Stimulated activated CD8-positive, alpha-beta memory T cell treated with anti-CD3 and anti-CD28 coated beads, Interleukin-4, amount 100 ng/mL, for 24 hours (primary cell): Measurements from ENCODE around the gene DMPK.

ENCODE experiments used
- DNase-seq: peaks from one replicate; pipeline ENCODE4 v3.0.0-alpha.2; 2020; ENCODE audit warnings: low read depth

The DMPK gene, protein sequence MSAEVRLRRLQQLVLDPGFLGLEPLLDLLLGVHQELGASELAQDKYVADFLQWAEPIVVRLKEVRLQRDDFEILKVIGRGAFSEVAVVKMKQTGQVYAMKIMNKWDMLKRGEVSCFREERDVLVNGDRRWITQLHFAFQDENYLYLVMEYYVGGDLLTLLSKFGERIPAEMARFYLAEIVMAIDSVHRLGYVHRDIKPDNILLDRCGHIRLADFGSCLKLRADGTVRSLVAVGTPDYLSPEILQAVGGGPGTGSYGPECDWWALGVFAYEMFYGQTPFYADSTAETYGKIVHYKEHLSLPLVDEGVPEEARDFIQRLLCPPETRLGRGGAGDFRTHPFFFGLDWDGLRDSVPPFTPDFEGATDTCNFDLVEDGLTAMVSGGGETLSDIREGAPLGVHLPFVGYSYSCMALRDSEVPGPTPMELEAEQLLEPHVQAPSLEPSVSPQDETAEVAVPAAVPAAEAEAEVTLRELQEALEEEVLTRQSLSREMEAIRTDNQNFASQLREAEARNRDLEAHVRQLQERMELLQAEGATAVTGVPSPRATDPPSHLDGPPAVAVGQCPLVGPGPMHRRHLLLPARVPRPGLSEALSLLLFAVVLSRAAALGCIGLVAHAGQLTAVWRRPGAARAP

DNA sequence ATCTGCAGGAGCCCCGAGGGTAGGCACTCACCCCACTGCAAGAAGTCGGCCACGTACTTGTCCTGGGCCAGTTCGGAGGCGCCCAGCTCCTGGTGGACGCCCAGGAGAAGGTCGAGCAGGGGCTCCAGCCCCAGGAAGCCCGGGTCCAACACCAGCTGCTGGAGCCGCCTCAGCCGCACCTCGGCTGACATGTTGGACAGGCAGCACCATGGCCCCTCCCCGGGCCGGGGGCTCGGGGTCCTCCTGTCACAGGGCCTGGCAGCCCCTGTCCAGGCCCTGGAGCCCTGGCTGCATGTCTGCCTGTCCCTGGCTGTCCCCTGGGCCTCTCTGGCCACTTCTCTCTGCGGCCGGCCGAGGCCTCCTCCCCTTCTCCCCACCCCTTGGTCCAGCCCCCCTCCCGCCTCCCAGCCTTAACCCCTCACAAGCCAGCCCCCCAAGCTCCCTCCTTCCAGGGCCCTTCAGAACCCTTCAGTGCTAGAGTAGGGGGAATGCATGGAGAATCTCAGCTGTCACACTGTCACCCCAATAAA, at the start of gene DMPK:
TSS of gene DMPK (minus strand) at position 329 of the 530 bp plus-strand sequence. CDS start at position 191, 138 bp downstream.
- DNase-seq: no peak

- no peak for DNase-seq
Observed at GRCh38 chr19:45828945-45829344, 46.7 kb upstream of the DMPK start.

GRCh38 chr19:45828523-45828922, 46.2 kb upstream of the DMPK start:
- DNase-seq: no peak

DNA sequence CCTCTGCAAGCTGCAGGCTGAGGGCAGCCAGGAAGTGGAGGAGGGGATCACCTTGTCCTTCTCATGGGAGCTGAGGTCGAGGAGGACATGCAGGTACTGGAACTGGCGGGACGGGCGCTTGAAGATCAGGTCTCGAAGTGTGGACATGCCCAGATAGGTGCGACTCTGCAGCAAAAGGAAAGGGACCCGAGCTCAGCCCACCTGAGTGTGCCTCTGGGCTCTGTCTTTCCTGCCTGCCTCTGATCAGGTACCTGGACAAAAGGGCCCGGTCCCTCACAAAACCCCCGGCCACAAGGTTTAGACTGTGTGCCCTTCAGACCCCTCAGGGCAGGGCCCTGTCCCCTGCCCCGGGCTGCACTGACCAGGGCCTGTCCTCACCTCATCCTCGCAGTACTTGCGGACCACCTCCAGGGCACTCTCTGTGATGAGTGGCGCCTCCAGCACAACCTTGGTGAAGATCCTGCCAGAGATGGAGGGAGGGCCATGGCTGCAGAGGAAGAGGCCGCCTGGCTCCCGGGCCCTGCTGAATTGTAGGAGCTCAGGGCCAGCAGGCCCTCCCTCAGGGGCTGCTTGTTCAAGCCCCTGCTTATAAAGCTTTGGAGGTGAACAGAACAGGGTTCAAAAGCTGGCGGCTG, 45.3 kb upstream of the DMPK start:
- DNase-seq: no peak

DNA sequence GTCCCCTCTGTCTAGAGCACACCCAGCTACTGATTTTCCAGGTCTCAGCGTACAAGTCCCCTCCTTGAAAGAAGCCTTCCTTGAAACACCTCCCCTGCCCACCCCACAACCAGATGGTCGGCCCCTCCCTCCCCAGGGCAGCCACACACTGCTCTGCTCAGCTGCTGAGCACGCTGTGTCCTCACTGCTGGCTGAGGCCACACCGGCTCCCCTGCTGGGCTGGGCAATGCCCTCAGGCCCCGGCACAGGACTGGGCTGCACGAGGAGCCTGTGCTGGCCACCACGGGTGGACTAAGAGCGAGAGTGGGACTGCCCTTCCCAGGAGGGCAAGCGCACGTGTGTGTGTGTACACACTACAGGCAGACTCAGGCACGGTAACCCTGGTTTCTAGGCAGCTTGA, 44.6 kb upstream of the DMPK start:
- DNase-seq: no peak

DNA sequence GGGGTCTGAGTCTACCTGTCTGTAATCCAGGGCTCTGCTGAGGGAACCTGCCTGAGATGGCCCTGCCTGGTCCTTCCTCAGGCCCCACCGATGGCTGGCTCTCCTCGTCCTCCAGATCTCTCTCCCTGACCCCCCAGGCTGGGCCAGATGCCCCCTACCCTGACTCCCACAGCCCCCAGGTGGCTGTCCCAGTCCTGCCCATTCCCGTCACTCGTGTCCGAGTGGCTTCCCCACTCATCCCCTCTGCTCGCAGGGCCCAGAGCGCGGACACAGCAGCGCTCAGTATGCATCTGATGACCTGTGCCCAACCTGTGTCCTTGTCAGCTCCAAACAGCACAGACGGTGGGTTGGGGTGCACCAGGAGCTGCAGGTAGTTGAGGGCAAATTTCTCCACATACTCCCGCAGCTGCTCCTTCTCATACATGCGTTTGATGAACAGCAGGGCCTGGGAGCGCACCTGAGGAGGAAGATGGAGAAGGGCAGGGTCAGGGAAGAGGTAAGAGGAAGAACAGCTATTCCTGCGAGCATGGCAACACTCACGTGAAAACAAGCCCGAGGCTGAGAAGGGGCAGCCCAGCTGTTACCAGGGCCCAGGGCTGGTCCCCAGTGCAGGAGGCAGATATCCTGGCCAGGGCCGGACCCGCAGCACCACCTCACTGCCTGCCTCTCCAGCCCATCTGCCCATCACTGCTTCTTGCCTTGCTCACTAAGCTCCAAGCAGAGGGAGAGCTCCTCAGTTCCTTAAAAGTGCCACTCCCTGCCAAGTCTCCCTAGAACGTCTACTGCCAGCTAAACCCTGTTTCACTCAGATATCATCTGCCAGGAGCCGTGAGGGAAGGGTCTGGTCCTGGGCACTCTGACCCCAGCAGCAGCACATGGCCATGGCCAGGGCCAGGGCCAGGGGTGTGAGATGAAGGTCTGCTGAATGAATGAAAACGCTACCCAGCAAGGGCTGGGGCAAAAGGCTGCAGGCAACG, 43.9 kb upstream of the DMPK start:
- no peak for DNase-seq

DNA sequence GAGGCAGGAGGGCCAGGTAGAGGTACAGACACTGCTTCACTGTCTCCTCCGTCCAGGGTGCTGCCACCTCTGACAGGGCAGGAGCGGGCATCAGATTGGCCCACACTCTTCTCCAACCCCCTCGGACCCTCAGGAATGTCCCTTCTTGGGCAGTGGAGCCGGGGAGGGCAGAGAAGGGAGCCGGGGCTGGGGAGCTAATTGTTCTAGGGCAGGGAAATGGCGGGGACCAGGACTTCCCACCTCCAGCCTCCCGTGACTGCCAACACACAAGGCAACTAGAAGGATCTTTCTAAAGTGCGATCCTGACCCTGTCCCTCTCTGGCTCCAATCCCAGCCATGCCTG, 42.9 kb upstream of the DMPK start:
- no peak for DNase-seq

GRCh38 chr19:45824531-45825262, 42.4 kb upstream of the DMPK start:
- no peak for DNase-seq

- no peak for DNase-seq
Observed at GRCh38 chr19:45824041-45824471, 41.8 kb upstream of the DMPK start.

- no peak for DNase-seq
Observed at GRCh38 chr19:45823182-45823581, 40.9 kb upstream of the DMPK start.

DNA sequence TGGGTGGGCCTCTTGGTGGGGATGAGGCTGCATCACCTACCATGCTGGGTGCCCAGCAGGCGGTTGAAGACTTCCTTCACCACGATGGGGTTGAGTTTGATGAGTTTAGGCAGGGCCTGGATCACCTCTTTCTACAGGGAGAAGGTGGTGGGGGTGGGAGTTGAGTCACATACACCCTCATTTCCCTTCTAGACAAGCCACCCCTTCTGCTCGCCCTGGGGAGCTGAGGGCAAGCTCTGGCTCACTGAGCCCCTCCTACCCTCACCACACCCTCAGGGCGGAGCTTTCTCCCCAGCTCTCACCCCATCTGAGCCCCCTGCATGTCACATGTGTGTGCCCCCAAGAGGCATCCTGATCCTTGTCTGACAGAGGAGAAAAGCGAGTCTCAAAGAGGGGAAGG, 40.4 kb upstream of the DMPK start:
- no peak for DNase-seq

DNA sequence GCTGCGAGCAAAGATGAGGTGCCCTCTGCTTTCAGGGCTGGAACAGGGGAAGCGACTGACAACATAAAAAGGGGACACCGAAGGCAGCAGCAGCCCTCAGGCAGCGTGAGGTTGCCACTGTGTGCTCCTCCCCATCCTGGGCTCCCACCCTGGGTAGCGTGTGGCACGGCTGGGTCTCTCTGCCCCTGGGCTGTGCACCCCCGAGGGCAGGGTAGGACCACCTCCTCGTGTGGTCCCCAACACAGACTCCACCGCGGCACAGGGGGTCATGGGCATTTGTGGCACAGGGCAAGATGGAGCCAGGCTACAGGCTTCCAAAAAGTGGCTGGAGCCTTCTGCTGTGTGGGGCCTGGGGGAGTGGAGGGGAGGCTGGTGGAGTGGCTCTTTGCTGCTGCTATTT, 39.3 kb upstream of the DMPK start:
- no peak for DNase-seq

- no peak for DNase-seq
Observed at GRCh38 chr19:45821103-45821521, 38.8 kb upstream of the DMPK start.

DNA sequence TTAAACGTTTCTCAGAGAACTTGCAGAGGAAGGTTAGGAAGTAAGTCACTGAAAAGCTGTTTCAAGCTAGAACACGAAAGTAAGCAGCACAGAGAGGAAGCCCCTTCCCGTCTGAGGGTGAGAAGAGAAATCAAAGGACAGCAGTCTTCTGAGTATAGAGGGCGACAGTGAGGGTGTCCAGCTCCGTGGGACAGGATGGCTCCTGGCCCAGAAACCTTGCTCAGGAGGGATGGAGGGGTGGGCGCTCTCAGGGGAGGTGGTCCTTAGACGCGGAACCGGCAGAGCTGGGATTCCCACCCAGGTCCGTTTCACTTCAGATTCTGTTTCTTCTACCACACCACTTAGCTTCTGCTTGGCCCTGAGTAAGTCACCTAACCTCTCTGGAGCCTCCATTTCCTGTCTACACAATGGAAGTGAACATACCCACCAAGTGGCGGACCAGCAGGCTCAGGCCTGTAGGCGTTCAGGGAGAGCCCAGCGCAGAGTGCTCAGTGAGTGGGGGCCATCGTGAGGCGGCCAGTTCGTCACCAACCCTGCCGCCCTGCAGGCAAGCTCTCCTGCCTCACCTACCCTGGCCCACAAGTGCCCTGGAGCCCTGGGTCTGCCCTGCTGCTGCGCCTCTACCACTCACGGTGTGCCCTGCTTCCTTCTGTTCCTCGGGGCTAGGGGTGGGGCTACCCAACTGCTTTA, 38.3 kb upstream of the DMPK start:
- no peak for DNase-seq

DNA sequence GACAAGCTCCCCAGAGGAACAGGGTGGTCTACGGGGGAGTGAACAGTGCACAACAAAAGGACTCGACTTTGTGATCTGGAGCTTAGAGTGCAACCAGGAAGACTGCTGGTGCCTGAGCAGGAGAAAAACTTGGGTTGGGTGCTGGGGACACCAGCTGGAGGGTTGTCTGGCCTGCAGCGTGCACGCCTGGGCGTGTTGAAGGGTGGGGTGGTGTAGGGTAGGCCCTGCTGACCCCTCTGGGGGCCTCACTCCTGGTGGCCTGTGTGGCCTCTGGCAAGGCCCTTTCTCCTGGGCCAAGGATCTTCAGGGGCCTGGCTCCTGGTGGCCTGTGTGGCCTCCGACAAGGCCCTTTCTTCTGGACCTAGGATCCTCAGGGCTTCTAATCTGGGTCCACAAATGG, 37.5 kb upstream of the DMPK start:
- no peak for DNase-seq

DNA sequence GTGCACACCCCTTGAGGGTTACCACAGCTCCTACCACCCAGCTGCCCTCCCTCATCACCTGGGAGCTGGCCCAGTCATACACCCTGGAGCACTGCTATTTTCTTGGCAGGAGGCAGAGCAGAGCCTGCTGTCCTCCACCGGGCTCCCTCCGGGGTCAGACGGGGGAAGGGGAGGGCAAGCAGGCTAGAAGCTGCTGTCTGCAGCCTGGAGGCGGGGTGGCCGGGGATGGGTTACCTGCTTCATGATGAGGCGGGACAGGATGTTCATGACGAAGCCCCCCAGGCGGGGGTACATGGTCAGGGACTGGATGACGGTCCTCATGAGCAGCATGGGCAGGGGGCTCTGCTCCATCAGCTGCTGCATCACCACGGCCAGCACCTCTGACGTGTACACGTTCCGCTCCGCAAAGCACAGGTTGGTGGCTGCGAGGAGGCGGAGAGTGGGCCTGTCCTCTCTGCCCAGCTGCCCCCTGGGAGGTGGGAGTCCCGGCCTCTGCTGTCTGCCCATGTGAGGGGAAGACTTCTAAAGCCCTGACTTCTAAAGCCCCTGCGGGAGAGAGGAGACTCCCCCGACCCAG, 35.5 kb upstream of the DMPK start:
- no peak for DNase-seq

DNA sequence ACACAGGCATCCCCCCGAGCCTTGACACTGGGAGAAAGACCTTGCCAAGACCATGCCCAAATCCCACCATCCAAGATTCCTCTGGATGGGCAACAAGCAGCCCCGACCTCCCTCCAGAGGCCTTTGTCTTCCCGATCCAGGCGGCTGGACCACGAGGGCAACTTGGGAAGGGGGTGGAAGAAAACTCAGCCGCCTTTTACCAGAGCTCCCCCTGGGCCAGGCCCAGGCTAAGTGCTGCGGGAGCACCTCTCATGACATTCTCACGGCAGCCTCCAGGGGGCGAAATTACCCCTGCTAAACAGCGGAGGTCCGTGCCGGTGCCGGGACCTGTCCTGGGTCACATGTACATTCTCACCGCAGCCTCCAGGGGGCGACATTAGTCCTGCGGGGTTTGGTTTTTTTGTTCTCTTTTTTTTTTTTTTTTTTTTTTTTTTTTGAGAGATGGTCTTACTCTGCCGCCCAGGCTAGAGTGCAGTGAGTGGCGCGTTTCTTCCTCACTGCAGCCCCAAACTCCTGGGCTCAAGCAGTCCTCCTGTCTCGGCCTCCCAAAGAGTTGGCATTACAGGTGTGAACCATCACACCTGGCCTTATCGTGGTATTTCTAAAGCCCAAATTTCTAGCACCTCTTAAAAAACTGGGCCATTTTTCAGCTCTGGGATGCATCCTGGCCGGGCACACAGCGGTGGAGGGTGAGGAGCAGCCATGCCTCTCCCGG, 34.9 kb upstream of the DMPK start:
- DNase-seq: peak; percentile 96

DNA sequence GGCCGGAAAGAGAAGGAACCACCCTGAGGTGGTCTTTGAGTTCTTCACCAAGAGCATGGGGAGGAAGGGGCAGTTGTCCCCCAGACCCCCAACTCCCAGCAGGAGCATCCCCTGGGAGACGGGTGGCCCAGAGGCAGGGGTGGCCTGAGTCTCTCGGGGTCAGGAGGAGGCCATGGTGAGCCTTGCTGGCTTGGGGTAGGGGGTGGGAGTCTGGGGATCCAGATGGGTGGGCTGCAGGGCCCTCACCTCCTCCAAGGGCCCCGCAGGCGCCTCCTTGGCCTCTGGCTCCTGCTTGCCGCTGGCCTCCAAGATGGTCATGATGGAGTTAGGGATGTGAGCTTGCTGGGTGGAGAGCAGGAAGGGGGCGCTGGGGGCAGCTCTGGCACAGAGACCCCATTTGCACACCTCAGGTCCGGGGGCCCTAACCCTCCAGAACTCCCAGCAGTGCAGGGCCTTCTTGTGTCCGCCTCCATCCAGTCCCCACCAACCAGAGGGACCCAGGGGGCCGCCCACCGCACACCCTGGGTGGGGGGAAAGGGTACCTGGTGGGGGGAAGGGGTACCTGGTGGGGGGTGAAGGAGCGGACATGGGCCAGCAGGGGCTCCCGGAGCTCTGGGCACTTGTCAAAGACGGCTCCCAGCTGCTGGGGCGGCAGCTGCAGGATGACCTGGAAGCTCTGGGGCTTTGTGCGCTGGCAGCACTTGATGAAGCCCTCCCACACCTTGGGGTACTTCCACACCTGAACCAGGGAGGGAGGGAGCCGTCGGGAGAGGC, 34.1 kb upstream of the DMPK start:
- no peak for DNase-seq
